ENCODE results near the gene GATA5.

The GATA5 gene

DNA sequence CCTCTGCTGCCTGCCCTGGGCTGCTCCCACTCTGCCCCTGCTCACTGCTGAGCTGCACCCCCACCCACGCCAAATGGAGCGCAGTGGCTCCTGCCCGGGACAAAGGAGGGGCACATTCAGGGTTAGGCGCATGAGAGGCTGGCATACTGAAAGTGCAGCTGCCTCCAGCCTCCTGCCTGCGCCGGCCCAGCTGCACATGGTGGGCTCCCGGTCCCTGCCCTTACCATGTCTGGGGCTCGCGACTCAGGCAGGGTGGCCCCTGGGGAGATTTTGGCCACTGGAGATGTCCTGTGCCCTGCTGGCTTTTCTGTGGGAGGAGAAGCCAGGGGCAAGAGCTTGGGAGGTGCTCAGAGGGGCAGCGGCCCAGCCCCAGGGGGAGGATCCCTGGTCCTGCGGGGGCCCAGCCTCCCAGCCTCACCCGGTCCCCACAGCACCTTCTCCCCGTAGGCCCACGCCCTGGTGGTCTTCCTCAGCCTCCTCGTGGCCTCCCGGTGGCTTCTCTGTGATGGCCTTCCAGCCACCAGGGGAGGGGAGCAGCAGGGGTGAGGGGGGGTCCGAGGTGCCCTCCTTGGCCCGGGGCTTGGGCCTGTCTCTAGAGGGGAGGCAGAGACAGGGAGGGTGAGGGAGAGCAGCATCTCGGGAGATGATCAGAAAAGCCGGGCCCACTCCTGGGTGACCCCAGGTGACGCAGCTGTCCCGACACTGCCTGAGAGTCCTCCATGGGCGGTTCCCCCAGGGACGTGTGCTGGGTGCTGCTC is 60.3 kb downstream of the GATA5 start:
- DNase-seq (ENCODE audit: low spot score) = no peak

DNA sequence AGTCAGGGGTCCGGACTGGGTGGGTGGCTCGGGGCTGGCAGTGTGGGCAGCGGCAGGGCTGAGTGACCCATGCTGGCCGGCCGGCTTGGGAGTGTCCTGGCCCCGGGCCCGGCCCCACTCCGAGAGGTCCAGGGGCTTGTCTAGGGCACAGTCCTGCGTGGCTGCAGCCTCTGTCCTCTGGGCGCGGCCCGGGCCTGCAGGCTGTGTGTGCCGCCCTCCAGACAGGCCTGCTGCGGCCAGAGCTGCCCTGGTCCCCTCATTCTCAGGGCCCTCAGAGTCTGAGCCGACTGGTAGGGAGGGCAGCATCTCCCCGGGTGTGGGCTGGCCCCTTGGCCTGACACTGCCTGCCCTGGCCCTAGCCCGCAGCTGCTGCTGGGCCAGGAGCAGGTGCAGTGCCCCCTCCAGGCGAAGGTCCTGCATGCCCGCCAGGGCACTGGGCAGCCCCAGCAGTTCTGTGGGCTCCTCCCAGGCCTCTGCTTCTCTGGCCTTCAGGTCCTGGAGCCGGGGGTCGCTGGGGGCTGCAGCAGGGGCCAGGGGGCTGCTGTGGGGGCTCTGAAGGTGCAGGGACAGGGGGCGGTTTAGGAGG is 61.8 kb downstream of the GATA5 start:
- no peak for DNase-seq (ENCODE audit: low spot score)
